ENCODE results near the gene NIPA2. TPM values are rescaled to one million over a fixed set of nuclear protein-coding genes. Genes with fewer than 3 reads are reported as not detected.

The NIPA2 gene
- total and polyA plus RNA-seq, 2 of the 8 experiments (the other 6 are each of a cell fraction or from before 2014, with no cell fraction given): 38.5 to 81.7 TPM

DNA sequence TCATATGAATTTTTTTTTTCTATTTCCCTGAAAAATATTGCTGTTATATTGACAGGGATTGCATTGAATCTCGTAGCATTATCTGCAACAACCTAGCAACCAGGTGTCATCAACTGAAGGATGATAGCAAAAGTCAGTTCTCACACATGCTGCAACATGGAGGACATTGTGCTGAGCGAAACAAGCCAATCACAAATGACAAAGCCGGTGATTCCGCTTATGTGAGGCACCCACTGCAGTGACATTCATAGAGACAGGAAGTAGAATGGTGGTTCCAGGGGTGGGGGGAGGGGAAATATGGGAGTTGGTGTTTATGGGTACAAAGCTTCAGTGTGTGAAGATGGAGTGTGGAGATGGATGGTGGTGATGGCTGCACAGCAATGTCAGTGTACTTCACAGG lies 44.4 kb upstream of the NIPA2 start:
- CTCF ChIA-PET (ENCODE audit: partially characterized antibody): interaction anchor here (1.1 kb wide), 1 partner anchor 33 kb away, joined by 3 read pairs; no protein-coding TSS in a partner anchor
- Histone ChIP-seq H4K20me1 (replicated peaks in 1 of 2; ENCODE audit: control insufficient read depth in 1 of 2, insufficient read depth in 2 of 2, low read length in 2 of 2) (peaks cover 0 to 10% of the 10 kb centered on the region in 2 experiments), H3K27me3 (replicated peaks in 1 of 4; ENCODE audit: control insufficient read depth in 3 of 4, extremely low read depth in 1 of 4, insufficient read depth in 3 of 4, low read length in 3 of 4) (no peaks in the 10 kb centered on the region), H2AFZ (ENCODE audit: low read length) (no peak overlapping the region), H3K4me2 (ENCODE audit: insufficient read depth in 1 of 2, low read depth in 2 of 2, low read length in 2 of 2) (no peak overlapping the region), H2BK120ac (replicated peaks; ENCODE audit: low read depth, low read length) (no peak overlapping the region), H3K23me2 (ENCODE audit: low read depth, low read length) (no peaks in the 10 kb centered on the region), H2BK5ac (ENCODE audit: low read depth, low read length) (no peak overlapping the region), H3K9me3 (ENCODE audit: insufficient read depth in 2 of 2, low read depth in 1 of 2, low read length in 1 of 2) (no peaks in the 10 kb centered on the region), H3K9ac (replicated peaks in 1 of 4; ENCODE audit: extremely low read depth in 1 of 4, low read depth in 3 of 4, low read length in 3 of 4) (no peak overlapping the region), H3K4ac (replicated peaks; ENCODE audit: insufficient read length, low read depth, low read length) (no peak overlapping the region), H4K8ac (ENCODE audit: extremely low read depth, insufficient read depth, low read length) (no peak overlapping the region), H2BK12ac (ENCODE audit: low read depth, low read length) (no peak overlapping the region), H3K14ac (ENCODE audit: insufficient read length) (no peak overlapping the region), H3K27ac (ENCODE audit: low read depth, low read length) (no peak overlapping the region), H3K4me3 (ENCODE audit: extremely low read depth in 1 of 4, insufficient read depth in 2 of 4, low read depth in 3 of 4, low read length in 4 of 4) (no peak overlapping the region), H3K36me3 (ENCODE audit: control insufficient read depth in 2 of 4, insufficient read depth in 4 of 4, low read length in 3 of 4) (no peaks in the 10 kb centered on the region), H3K79me2 (ENCODE audit: control insufficient read depth in 1 of 2, insufficient read depth in 2 of 2, low read length in 2 of 2) (peaks cover 2 to 49% of the 10 kb centered on the region in 2 experiments; a peak in 3 of 4 replicates), H4K5ac (ENCODE audit: insufficient read length, low read depth, low read length) (no peak overlapping the region), H2BK15ac (ENCODE audit: low read length) (no peak overlapping the region), H3K56ac (replicated peaks; ENCODE audit: insufficient read length, low read depth, low read length) (no peak overlapping the region), H3K18ac (ENCODE audit: extremely low read depth, low read length) (no peak overlapping the region), H2AK5ac (ENCODE audit: low read depth, low read length) (no peak overlapping the region; the same call in 1 of the 2 replicates), H3K79me1 (ENCODE audit: low read depth, low read length) (peaks cover 17% of the 10 kb centered on the region), H3K4me1 (replicated peaks in 1 of 4; ENCODE audit: control insufficient read depth in 3 of 4, insufficient read depth in 4 of 4, low read length in 3 of 4) (peaks cover 0 to 8% (median 3%) of the 10 kb centered on the region in 4 experiments; a peak in 2 of 7 replicates), H2BK20ac (ENCODE audit: low read length) (no peak overlapping the region), H3K23ac (ENCODE audit: insufficient read length) (no peak overlapping the region), H4K91ac (replicated peaks; ENCODE audit: insufficient read length, low read length) (no peak overlapping the region)
- FAIRE-seq: no peak
- POLR2A ChIA-PET (ENCODE audit: partially characterized antibody): no interaction called here
- no peak for TF ChIP-seq CBX5 (IDR thresholded peaks at IDR 0.05; ENCODE audit: low read depth, low read length)
- no peak for TF ChIP-seq CHD1 (IDR thresholded peaks at IDR 0.05; ENCODE audit: low read depth, low read length)
- TF ChIP-seq, protein P1, sequence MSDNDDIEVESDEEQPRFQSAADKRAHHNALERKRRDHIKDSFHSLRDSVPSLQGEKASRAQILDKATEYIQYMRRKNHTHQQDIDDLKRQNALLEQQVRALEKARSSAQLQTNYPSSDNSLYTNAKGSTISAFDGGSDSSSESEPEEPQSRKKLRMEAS (IDR thresholded peaks at IDR 0.05): no peak
- TF ChIP-seq CHD2 (IDR thresholded peaks at IDR 0.05; ENCODE audit: low read length): no peak
- TF ChIP-seq CBX8 (IDR thresholded peaks at IDR 0.05; ENCODE audit: borderline replicate concordance, low read depth, low read length): no peak
- TF ChIP-seq TAF7 (optimal IDR thresholded peaks at IDR 0.05; ENCODE audit: borderline replicate concordance, low read depth, low read length): no peak
- TF ChIP-seq ASH2L (IDR thresholded peaks at IDR 0.05; ENCODE audit: low read length): no peak
- 81% methylated on average over 4 of the region's 4 CpGs; no CpG with 5 or more reads in 1 of the 2 experiments for WGBS, 2 experiments (ENCODE audit: extremely low coverage in 1 of 2, insufficient coverage in 1 of 2, insufficient read length in 1 of 2, insufficient replicate concordance in 2 of 2, low coverage in 1 of 2, low lambda C conversion rate in 2 of 2, missing lambda C conversion rate in 1 of 2)
- no peak for DNase-seq (ENCODE audit: low read depth in 1 of 2, low spot score in 2 of 2)

Measured in H1 (cell line).